K562 (cell line): Measurements from ENCODE around the gene DNAJB13. TPM values are rescaled to one million over a fixed set of nuclear protein-coding genes. Genes with fewer than 3 reads are reported as not detected.

Experiments used
- CREM ChIP-seq: IDR thresholded peaks from 2 replicates; pipeline ENCODE4 v1.6.1; 2014; ENCODE audit warnings: antibody characterized with exemption, low read depth
- E2F3 ChIP-seq: fragments of 250-450 bp; sonication (Bioruptor Pico); IDR thresholded peaks from 2 replicates; pipeline ENCODE4 v1.4.0; 2020; ENCODE audit warnings: mild to moderate bottlenecking
- E2F4 ChIP-seq: sonication (generic); formaldehyde crosslinking; IDR thresholded peaks from 2 replicates; pipeline ENCODE4 v1.8.0; 2022; ENCODE audit warnings: mild to moderate bottlenecking, low read depth, missing genetic modification reagents
- EHMT2 ChIP-seq: fragments of 450-650 bp; IDR thresholded peaks from 2 replicates; pipeline ENCODE4 v1.6.1; 2018; ENCODE audit warnings: antibody characterized with exemption
- GABPB1 ChIP-seq: sonication (generic); formaldehyde crosslinking; IDR thresholded peaks from 2 replicates; pipeline ENCODE4 v1.8.0; 2022; ENCODE audit warnings: mild to moderate bottlenecking, missing genetic modification reagents
- HCFC1 ChIP-seq: IDR thresholded peaks from 2 replicates; pipeline ENCODE4 v1.6.1; 2012; ENCODE audit warnings: low read depth, low read length, improper control_type of control experiment
- HNRNPH1 ChIP-seq: fragments of 200-400 bp; formaldehyde crosslinking; optimal IDR thresholded peaks from 2 replicates; pipeline ENCODE3; 2017; ENCODE audit warnings: low read depth, mild to moderate bottlenecking, low read length, moderate library complexity
- HNRNPLL ChIP-seq: fragments of 200-400 bp; formaldehyde crosslinking; IDR thresholded peaks from 2 replicates; pipeline ENCODE4 v1.6.1; 2017; ENCODE audit warnings: low read length, low read depth, mild to moderate bottlenecking; ENCODE audit not compliant: poor library complexity, severe bottlenecking
- MYBL2 ChIP-seq, 2 experiments: fragments of 450-650 bp in 1 of 2; sonication (generic) in 1 of 2; formaldehyde crosslinking in 1 of 2; IDR thresholded peaks; 2 replicates each; pipeline versions ENCODE4 v1.6.1 to v1.8.1; 2017 to 2022; ENCODE audit warnings: borderline replicate concordance in 1 of 2, inconsistent platforms in 1 of 2, low read depth in 1 of 2, mild to moderate bottlenecking in 1 of 2, missing genetic modification reagents in 1 of 2, moderate library complexity in 1 of 2
- PCBP2 ChIP-seq: fragments of 200-400 bp; formaldehyde crosslinking; IDR thresholded peaks from 2 replicates; pipeline ENCODE4 v1.6.1; 2018; ENCODE audit warnings: low read length, low read depth, mild to moderate bottlenecking, moderate library complexity; ENCODE audit not compliant: poor library complexity, severe bottlenecking
- PTRF ChIP-seq: fragments of 450-650 bp; IDR thresholded peaks from 2 replicates; pipeline ENCODE4 v1.6.1; 2016; ENCODE audit warnings: mild to moderate bottlenecking, missing genetic modification characterization, missing compliant biosample characterization
- PURB ChIP-seq: sonication (generic); formaldehyde crosslinking; IDR thresholded peaks from 2 replicates; pipeline ENCODE4 v1.9.0; 2021; ENCODE audit warnings: low read depth, mild to moderate bottlenecking, missing genetic modification reagents
- RBFOX2 ChIP-seq: fragments of 200-400 bp; formaldehyde crosslinking; IDR thresholded peaks from 2 replicates; pipeline ENCODE4 v1.6.1; 2017; ENCODE audit warnings: low read depth, mild to moderate bottlenecking, low read length, moderate library complexity
- RBM22 ChIP-seq: fragments of 200-400 bp; formaldehyde crosslinking; IDR thresholded peaks from 2 replicates; pipeline ENCODE4 v1.6.1; 2018; ENCODE audit warnings: low read length, low read depth; ENCODE audit not compliant: poor library complexity, severe bottlenecking
- SIX5 ChIP-seq, 2 experiments: IDR thresholded peaks; 2 replicates each; pipeline ENCODE4 v1.6.1; 2011; ENCODE audit warnings: low read length in 2 of 2, borderline replicate concordance in 1 of 2, low read depth in 1 of 2, mild to moderate bottlenecking in 1 of 2, moderate library complexity in 1 of 2; ENCODE audit not compliant: insufficient read depth in 1 of 2
- SMARCC2 ChIP-seq: fragments of 450-650 bp; IDR thresholded peaks from 2 replicates; pipeline ENCODE4 v1.6.1; 2017; ENCODE audit warnings: antibody characterized with exemption, moderate library complexity, mild to moderate bottlenecking, low read depth
- XRCC5 ChIP-seq: fragments of 200-400 bp; formaldehyde crosslinking; IDR thresholded peaks from 2 replicates; pipeline ENCODE4 v1.6.1; 2017; ENCODE audit warnings: low read depth, mild to moderate bottlenecking, low read length
- ZBTB43 ChIP-seq: sonication (generic); formaldehyde crosslinking; IDR thresholded peaks from 2 replicates; pipeline ENCODE4 v1.8.0; 2023; ENCODE audit warnings: mild to moderate bottlenecking, missing genetic modification reagents
- ZNF644 ChIP-seq: fragments of 200-800 bp; sonication (Bioruptor generic); IDR thresholded peaks from 2 replicates; pipeline ENCODE4 v1.6.1; 2016; ENCODE audit warnings: low read depth, missing genetic modification characterization, missing compliant biosample characterization
- ZNF740 ChIP-seq, 3 experiments: fragments of 200-800 bp in 1 of 3; sonication (Bioruptor generic) in 1 of 3; sonication (generic) in 1 of 3; formaldehyde crosslinking in 1 of 3; IDR thresholded peaks; 2 replicates each; pipeline versions ENCODE4 v1.6.1 to v1.8.0; 2016 to 2022; ENCODE audit warnings: mild to moderate bottlenecking in 2 of 3, missing compliant biosample characterization in 2 of 3, missing genetic modification characterization in 2 of 3, missing genetic modification reagents in 1 of 3
- polyA plus RNA-seq, 8 experiments: library from polyadenylated mRNA; depleted of rRNA in 4 of 8; stranded (reverse) in 5 of 8; unstranded in 3 of 8; fragments of >200 nt; fragmentation: Nextera tagmentation in 2 of 8; fragmentation: Illumina TruSeq in 1 of 8; extraction: Ambion mirVana in 2 of 8; extraction: Trizol in 1 of 8; gene quantifications; 2 replicates each; pipeline versions ENCODE4 v1.2.1 to v1.2.3, GENCODE V29; 2011 to 2014; ENCODE audit warnings: inconsistent platforms in 1 of 8, missing spikeins in 1 of 8
- total RNA-seq, 7 experiments: library from RNA; depleted of rRNA in 6 of 7; stranded (reverse); fragments of >200 nt in 6 of 7; fragmentation: Illumina TruSeq in 2 of 7; extraction: Trizol in 2 of 7; gene quantifications; 2 replicates each; pipeline versions ENCODE4 v1.2.1 to v1.2.3, GENCODE V29; 2011 to 2021; ENCODE audit warnings: low replicate concordance in 1 of 7

DNAJB13 gene
- total and polyA plus RNA-seq, 9 of the 15 experiments (the other 6 are each of a cell fraction or from before 2014, with no cell fraction given) = 0.14 TPM; not detected in 8

- TF ChIP-seq E2F4 (no peak), SIX5 (IDR thresholded peaks at IDR 0.05; ENCODE audit: borderline replicate concordance in 1 of 2, insufficient read depth in 1 of 2, low read depth in 1 of 2, low read length in 2 of 2) (no peak), PURB (CRISPR knock-in tag) (no peak), SMARCC2 (peak; percentile 65), ZNF740 (CRISPR knock-in tag; IDR thresholded peaks at IDR 0.05) (no peak), ZNF740 (tag; IDR thresholded peaks at IDR 0.05) (no peak), HCFC1 (no peak), MYBL2 (IDR thresholded peaks at IDR 0.05; ENCODE audit: low read depth) (no peak), MYBL2 (CRISPR knock-in tag; IDR thresholded peaks at IDR 0.05; ENCODE audit: borderline replicate concordance) (no peak), RBM22 (no peak), CREM (peak; percentile 45), XRCC5 (no peak), E2F3 (CRISPR knock-in tag) (no peak), PCBP2 (no peak), RBFOX2 (no peak), ZNF644 (no peak), HNRNPH1 (no peak), HNRNPLL (no peak), ZBTB43 (no peak), GABPB1 (CRISPR knock-in tag) (no peak), PTRF (tag) (no peak), EHMT2 (no peak)
These were observed 65.3 kb downstream of the DNAJB13 start (continued) for GRCh38 chr11:74015919-74016684.
